ENCODE measurements around the gene HEXIM1.

Gene HEXIM1

DNA sequence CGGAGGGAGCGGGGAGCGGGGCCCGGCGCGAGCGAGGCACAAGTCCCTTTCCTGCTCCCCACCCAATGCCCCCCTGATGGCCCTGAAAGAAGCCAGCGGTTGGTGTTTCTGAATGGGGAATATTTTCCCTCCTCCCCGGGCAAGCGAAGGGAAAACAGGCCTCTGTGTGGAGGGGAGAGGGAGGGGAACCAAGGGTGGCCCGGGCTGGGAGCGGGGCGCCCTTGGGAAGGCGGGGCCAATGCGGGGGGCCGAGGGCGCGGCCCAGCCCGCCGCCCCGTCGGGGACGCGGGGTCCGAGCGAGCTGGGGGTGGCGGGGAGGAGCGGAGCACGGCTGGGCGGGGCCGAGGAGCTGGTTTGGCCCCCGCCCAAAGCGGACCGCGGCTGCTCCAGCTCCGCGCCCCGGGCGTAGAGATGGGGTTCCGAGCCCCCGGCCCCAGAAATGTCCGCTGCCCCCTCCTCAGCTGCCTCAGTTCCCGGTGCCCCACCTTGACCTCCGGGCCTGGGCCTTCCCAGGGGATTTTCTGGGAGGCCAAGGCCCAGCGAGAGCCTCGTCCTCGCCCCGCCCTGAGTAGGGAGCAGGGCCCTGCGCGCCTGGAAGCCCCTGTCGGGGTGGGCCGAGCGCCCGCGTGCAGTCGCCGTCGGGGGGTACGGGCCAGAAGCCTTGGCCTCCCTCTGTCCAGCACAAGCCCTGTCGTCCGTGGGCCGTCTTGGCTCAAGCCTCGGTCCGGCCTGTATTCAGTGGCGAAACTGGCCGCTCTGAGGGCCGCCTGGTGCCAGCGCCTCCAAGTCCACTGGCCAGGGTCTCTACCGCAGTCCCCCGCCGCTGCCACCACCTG is 3.9 kb upstream of the HEXIM1 start:
- peak in 31 of 56 donors; percentile 10 to 77 (median 53) for DNase-seq

DNA sequence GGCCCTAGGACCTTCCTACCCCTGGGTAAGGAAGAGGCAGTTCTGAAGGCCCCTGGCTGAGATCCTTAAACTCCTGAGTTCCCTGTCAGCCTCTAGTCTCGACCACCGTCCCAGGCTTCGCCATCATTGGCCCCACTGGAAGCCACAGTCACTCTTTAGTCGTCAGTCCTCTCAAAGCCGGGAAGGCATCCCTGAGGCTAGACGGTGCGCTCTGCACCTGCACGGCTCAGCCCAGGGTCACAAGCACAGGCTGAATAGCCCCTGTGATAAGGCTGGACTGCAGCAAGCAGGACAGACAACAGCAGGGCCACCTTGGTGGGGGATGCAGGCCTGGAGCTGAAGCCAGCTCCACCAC is 3.3 kb upstream of the HEXIM1 start:
- peak in 1 of 56 donors; percentile 28 for DNase-seq

DNA sequence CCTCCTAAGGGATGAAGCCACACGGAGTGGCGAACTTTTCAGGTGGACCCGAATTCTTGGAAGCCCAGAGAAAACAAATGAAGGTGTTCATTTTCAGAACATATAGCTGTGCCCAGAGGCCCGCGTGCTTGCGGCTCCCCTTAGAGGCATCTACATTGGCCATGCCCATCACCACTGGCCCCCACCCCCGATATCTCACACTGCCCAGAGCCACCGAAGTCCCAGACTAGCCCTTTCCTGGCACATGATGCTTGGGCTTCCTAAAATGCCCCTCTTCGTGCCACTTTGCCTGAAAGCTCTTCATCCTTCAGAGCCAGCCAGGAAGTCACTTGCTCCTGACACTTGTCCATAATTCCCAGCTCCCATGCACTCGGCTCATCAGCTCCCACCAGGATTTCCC is 2.1 kb upstream of the HEXIM1 start:
- no peak for DNase-seq

DNA sequence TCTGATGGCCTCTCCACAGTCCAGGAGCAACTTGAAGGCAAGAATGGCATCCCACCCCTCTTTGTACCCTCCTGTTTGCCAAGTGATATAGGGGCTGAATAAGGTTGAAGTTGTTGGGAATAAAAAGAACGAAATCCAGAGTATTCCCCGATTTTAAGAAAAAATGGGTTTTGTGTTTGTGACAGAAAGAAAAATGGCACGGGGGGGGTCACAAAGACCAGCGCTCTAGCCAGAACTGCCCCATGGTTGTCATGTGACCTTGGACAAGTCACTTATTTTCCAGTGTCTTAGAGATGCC is 1.7 kb upstream of the HEXIM1 start:
- no peak for DNase-seq

DNA sequence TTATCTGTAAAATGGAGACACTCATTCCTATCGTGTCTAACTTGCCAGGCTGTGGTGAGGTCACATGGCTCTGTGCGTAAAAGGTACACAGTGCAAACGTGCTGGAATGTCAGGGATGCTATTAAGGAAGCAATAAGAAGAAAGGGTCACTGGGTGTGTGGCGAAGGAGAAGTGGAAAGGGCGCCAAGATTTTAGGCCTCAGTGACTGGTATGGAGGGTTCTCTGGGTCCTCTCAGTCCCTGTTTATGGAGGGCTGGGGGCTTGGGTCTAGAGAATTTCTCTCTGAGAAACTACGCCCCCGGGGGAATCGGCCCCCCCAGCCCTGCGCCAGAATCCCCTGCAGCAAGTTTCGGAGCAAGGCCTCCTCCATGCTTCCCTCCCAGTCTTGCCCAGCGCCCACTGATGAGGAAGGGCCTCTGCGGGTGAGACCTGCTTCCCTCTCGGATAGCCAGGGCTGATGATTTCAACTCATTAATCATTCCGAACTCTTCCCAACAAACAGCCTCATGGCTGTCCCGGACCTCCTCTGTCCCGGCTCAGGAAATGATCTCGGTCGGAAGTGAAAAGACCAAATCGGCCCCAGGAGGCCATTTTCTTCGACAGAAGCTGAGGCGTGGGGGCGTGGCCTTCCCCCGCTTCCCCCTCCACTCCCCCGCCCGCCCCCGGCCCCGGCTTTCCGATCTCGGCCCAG is 1.2 kb upstream of the HEXIM1 start:
- peak in 23 of 56 donors; percentile 31 to 87 (median 58) for DNase-seq

DNA sequence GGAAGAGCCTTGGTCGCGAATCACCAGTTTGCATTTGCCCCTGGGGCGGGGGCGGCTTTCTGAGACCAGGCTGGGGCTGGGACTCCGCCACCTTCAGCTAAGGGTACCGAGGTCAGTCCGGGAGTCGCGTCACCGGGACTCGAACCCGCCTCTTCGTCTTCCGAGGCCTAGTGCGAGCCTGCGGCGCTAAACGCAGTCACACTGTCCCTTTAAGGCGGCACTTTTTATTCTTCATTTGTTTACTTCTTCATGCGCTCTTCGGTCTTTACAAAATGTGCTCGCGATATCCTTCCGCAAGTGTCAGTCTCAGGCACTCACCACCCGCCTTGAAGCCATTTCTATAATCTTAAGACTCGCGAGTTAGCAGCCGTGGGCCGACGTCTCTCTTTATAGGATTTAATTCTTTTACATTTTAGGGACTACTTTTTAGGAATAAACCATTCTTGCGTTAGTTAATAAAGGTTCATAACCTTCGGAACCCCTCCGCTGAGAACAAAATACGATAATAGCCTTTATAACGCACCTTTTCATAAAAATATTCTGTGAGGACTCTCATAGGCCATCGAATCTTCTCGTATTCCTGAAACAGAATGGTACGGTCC is 593 bp upstream of the HEXIM1 start:
- peak in 54 of 56 donors; percentile 37 to 88 (median 74) for DNase-seq

DNA sequence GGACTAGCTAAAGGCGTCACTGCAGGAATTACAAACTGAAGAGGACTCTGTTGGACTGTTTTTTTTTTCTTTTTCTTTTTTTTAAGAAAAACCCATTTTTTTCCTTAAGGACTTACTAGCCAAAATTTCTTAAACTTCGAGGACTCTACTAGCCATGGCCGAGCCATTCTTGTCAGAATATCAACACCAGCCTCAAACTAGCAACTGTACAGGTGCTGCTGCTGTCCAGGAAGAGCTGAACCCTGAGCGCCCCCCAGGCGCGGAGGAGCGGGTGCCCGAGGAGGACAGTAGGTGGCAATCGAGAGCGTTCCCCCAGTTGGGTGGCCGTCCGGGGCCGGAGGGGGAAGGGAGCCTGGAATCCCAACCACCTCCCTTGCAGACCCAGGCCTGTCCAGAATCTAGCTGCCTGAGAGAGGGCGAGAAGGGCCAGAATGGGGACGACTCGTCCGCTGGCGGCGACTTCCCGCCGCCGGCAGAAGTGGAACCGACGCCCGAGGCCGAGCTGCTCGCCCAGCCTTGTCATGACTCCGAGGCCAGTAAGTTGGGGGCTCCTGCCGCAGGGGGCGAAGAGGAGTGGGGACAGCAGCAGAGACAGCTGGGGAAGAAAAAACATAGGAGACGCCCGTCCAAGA is 878 bp downstream of the HEXIM1 start:
- DNase-seq: peak in 53 of 56 donors; percentile 46 to 86 (median 72)

DNA sequence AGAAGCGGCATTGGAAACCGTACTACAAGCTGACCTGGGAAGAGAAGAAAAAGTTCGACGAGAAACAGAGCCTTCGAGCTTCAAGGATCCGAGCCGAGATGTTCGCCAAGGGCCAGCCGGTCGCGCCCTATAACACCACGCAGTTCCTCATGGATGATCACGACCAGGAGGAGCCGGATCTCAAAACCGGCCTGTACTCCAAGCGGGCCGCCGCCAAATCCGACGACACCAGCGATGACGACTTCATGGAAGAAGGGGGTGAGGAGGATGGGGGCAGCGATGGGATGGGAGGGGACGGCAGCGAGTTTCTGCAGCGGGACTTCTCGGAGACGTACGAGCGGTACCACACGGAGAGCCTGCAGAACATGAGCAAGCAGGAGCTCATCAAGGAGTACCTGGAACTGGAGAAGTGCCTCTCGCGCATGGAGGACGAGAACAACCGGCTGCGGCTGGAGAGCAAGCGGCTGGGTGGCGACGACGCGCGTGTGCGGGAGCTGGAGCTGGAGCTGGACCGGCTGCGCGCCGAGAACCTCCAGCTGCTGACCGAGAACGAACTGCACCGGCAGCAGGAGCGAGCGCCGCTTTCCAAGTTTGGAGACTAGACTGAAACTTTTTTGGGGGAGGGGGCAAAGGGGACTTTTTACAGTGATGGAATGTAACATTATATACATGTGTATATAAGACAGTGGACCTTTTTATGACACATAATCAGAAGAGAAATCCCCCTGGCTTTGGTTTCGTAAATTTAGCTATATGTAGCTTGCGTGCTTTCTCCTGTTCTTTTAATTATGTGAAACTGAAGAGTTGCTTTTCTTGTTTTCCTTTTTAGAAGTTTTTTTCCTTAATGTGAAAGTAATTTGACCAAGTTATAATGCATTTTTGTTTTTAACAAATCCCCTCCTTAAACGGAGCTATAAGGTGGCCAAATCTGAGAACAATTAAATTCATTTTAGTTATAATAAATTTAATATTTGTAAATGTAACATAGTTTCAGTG is 1.7 kb downstream of the HEXIM1 start:
- DNase-seq: peak in 48 of 56 donors; percentile 23 to 79 (median 63)

DNA sequence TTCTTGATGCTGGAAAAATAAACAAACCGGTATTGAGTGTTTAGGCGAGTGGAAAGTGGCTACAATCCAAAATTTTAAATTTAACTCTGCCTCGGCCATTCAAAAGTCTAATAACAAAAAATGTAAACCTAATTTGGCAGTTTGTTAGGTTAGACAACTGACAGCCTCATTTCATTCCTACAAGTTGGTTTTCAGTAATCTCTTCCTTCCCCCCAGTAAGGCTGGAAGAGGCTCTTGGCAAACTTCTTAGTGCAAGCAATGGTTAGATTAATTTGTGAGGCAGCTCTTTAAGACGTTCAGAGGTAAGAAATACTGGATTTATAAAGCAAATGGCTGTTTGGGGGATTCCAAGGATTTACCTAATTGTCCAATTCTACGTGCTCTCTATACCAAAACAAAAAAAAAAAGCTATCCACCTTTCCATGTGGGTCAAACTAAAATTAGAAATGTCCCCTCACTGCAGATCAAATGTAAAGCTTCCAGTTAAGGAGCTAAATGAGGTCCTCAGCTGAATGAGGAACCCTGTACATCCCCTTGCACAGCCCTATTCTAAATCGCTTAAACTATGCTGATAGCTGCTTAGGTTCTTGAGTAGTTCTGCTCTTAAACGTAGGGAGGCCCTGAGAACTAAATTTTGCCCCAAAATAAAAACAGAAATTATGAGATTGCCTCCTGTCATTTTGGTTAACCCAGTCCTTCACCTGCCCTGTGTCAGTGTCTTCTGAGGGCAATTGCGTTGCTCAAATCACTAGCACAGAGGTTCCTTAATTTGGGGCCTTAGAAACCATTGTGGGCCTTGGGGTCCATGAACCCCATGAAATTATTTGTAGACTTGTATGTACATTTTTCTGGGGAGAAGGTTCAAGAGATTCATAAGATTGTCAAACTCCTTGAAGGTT is 2.9 kb downstream of the HEXIM1 start:
- no peak for DNase-seq

DNA sequence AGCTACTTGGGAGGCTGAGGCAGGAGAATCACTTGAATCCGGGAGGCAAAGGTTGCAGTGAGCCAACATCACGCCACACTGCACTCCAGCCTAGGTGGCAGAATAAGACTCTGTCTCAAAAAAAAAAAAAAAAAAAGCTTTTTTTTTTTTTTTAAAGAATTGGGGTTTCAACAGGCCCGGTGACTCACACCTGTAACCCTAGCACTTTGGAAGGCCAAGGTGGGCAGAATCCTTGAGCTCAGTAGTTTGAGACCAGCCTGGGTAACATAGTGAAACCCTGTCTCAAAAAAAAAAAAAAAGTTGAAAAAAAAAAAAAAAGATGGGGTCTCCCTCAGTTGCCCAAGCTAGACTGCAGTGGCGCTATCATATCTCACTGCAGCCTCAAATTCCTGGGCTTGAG is 6.8 kb downstream of the HEXIM1 start:
- DNase-seq: no peak

DNA sequence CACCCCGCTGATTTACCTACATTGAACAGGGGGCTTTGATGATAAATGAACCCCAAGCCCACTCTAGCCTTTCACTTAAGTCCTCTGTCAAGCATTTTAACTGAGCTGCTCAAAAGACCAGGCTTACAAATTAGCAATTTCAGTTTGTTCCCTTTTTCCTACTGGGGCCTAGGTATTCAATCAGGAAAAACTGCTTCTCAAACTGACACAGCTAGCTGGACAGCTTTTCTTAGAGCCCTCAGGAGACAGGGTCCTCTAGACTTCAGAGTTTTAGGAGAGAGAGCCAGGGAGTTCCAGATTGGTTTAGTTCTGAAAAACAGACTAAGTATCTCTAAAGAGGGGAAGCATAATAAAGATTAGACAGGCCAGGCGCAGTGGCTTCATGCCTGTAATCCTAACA is 7.2 kb downstream of the HEXIM1 start:
- no peak for DNase-seq

DNA sequence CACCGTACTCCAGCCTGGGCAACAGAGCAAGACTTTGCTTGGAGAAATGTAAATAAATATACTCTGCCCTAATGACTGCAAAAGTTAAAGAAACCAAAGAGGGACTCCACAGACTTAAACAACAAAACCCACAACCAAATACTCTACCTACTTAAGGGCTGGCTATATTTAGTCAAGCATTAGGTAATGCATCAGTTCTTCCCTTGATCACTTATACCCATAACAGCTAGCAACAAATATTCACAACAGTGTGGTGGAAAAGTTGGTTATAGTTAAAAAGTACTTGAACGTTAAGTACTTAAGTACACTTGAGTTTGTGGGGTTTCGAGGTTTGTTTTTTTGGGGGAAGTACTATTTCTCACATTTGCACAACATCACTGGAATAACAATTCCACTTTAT is 8.0 kb downstream of the HEXIM1 start:
- DNase-seq: no peak

DNA sequence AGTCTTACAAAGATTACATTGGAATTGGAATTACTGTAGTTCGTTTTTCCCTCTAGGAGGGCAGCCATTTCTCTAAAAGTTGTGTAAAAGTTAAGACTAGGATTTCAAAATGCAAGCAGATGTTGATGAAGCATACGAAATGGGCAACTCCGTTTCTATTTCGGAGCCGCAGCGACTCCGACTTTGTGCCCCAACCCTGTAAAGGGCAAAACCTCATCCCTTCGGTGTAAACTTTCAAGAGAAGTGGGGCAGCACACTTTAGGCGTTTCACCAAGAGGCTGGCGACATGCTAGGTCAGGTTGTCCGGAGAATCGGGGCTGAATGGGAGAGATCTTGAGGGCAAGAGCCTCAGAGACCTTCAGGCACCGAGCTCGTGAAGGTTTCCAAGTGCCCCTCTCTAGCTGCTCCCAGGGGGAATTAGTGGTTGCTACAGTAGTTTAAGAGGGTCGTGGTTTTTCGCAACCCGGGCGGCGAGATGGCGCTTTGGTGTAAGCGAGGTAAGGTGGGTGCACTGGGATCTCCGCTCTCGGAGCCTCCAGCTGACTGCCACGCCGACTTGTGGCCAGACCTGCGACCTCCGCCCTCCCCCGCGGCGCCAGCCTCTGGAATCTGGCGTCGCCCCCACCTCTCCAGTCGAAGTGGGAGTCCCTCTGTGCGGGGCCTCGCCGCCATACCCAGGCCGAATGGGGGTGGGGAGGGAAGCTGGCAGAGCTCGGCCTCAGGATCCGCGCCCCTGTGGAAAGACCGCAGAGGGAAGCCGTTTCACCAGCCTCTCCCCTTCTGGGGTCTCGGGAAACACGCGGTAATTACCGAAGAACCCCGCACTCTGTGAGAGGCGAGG is 12.4 kb downstream of the HEXIM1 start:
- peak in 45 of 56 donors; percentile 25 to 86 (median 72) for DNase-seq

DNA sequence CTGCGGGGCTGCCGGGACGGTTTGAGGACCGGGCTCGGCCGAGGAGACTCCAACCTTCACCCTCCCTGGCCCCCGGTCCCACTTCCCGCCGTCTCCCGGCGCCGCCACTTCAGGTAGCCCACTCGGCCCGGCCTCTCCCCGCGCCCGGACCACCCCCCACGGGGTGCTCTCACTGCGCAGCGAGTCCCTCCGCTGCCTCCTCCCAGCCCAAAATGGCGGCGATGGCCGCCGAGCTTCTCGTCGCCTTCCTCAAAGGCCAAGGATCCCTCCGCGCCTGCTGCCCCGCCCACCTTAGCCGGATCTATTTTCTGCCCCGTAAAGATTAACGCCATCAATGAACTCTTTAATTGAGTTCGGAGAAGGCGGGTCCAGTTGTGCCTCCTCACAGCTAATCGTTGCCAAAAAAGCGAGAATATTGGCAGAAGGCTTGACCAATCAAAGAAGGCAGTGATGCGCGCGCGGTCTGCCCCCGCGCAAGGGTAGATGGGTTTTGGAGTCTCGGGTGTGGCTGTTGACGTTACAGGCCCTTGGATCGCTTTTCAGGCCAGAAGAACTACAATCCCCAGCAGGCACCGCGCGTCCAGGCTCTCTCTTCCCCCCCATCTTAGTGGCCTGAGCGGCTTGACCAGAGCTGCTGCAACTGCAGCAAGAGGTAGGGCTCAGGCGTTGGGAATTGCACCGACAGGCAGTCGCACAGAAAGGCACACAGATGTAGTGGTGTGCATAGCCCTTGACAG is 13.2 kb downstream of the HEXIM1 start, which contains the start of gene HEXIM2:
TSS of gene HEXIM2 (plus strand) at position 588 of the 737 bp plus-strand sequence. CDS start 919 bp downstream, outside the sequence.
- peak; percentile 93 to 100 (median 99) for DNase-seq

DNA sequence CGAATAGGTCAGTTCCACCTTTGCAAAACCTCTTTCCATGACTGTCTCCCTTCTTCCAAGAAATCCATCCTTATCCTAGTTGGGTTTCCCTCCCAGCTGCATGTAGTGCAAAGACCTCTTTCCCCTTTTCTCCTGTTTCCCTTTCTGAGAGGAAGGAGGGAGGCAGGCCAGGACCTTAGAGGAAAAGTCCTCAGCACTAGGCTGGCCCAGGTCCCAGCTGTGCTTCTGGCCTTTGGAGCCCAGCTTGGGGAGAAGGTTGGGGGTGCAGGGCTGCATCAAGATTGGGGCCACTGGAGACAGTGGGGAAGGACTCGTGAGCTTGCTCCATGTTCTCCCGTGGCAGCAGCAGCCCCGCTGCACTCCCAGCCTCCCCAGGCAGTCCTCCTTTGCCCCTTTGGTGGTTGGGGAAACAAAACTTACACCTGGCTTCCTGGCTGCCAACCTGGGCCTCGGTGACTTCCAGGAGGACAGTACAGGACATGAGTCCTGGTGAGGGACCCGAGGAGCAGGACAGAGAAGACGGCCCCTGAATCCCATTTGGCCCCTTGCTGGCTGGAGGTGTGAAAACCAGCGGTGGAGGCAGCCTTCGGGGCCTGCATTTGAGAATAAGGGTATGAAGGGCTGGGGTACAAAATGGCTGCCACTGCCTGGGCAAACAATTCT is 13.9 kb downstream of the HEXIM1 start:
- peak in 8 of 56 donors; percentile 19 to 58 (median 34) for DNase-seq

DNA sequence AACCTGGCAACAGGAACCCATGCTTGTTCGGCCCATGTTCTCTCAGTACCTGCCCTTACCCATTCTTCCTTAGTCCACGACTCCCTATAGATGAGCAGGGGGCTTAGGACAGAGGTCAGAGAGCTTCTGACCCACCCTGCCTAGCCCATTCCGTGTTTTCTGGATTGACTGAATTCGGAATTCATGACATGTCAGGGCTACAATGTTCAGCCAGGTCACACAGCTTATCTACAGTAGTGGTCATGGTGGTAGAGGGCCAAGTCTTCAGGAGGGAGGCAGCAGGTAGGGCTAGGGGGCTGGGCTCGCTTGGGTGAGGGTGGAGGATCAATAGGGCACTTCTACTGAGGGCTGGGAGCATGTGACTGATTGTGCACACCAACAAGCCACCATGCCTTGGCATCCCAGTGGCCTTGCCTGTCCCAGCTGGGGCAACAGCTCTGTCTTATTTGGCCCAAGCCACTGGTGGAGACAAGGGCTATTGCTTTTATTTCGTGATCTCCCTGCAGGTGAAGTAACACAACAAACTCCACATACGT is 16.5 kb downstream of the HEXIM1 start:
- DNase-seq: no peak

All from nucleus accumbens (tissue), 56 donors.